GM12864 (cell line): ENCODE measurements around the gene TTL.

ENCODE experiments used
- DNase-seq: peaks from one replicate; pipeline ENCODE4 v3.0.0-alpha.2; 2011; ENCODE audit warnings: low read depth
- H3K4me3 ChIP-seq: 2 replicates; pipeline ENCODE4 v1.5.1; 2011; ENCODE audit warnings: mild to moderate bottlenecking, low read depth, low read length, control low read depth
- TF ChIP-seq, protein P1 (sequence below): IDR thresholded peaks from 2 replicates; pipeline ENCODE4 v1.5.1; 2011; ENCODE audit warnings: low read depth, mild to moderate bottlenecking, moderate library complexity, low read length, control low read depth, inconsistent platforms; ENCODE audit errors: missing control alignments

TTL gene

GRCh38 chr2:112449854-112450253 lies 32.1 kb upstream of the TTL start:
- H3K4me3 ChIP-seq, result no peak overlapping the region
- TF ChIP-seq, protein P1, sequence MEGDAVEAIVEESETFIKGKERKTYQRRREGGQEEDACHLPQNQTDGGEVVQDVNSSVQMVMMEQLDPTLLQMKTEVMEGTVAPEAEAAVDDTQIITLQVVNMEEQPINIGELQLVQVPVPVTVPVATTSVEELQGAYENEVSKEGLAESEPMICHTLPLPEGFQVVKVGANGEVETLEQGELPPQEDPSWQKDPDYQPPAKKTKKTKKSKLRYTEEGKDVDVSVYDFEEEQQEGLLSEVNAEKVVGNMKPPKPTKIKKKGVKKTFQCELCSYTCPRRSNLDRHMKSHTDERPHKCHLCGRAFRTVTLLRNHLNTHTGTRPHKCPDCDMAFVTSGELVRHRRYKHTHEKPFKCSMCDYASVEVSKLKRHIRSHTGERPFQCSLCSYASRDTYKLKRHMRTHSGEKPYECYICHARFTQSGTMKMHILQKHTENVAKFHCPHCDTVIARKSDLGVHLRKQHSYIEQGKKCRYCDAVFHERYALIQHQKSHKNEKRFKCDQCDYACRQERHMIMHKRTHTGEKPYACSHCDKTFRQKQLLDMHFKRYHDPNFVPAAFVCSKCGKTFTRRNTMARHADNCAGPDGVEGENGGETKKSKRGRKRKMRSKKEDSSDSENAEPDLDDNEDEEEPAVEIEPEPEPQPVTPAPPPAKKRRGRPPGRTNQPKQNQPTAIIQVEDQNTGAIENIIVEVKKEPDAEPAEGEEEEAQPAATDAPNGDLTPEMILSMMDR, result no peak
- DNase-seq, result no peak

GRCh38 chr2:112451317-112451716 lies 30.6 kb upstream of the TTL start:
- TF ChIP-seq, protein P1, result no peak

GRCh38 chr2:112454586-112454985 lies 27.4 kb upstream of the TTL start:
- DNase-seq, result no peak
- H3K4me3 ChIP-seq, result no peak overlapping the region
- TF ChIP-seq, protein P1, result no peak

More at GRCh38 chr2:112451317-112451716, 30.6 kb upstream of the TTL start:
- H3K4me3 ChIP-seq, result no peak overlapping the region
- no peak for DNase-seq

GRCh38 chr2:112459372-112459771 lies 22.6 kb upstream of the TTL start:
- no peak overlapping the region for H3K4me3 ChIP-seq
- TF ChIP-seq, protein P1, result no peak
- no peak for DNase-seq

DNA sequence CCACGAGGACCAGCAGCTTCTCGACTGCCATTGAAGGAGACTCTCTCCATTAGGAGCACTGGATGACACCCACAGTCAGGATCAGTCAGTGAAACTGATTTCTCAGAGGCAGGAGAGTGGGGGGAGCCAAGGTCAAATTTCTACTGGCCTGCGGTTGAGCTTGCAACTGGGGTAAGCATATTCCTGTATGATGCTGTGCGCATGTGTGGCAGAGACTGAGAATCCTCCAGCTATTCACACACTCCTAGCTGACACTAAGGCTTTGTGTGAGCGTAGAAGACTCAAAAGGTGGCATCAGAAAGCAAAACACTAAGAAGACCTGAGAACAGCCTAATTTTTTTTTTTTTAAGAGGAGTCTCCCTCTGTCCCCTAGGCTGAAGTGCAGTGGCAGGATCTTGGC lies 19.8 kb upstream of the TTL start:
- DNase-seq, result no peak
- TF ChIP-seq, protein P1, result no peak
- H3K4me3 ChIP-seq, result no peak overlapping the region

- TF ChIP-seq, protein P1, result no peak
- H3K4me3 ChIP-seq, result no peak overlapping the region
- DNase-seq, result no peak
These were observed 18.7 kb upstream of the TTL start for GRCh38 chr2:112463256-112463655.

- H3K4me3 ChIP-seq, result no peak overlapping the region
- TF ChIP-seq, protein P1, result no peak
- DNase-seq, result no peak
These were observed 16.6 kb upstream of the TTL start for GRCh38 chr2:112465382-112465781.
